OCI-LY7 (cell line): ENCODE results near the gene GPD1L.

Experiments
- CTCF ChIP-seq: fragments of 200-600 bp; sonication (generic); conservative IDR thresholded peaks from 2 replicates; pipeline ENCODE4 v1.5.1; 2014; ENCODE audit warnings: mild to moderate bottlenecking, antibody characterized with exemption, low read length, moderate library complexity, mixed read lengths
- EZH2phosphoT487 ChIP-seq: fragments of 200-600 bp; sonication (generic); IDR thresholded peaks from 2 replicates; pipeline ENCODE4 v1.6.1; 2018; ENCODE audit warnings: low read depth, borderline replicate concordance, mild to moderate bottlenecking, mixed run types, antibody characterized with exemption, low read length, moderate library complexity, mixed read lengths

- TF ChIP-seq CTCF (no peak), EZH2phosphoT487 (no peak)
Measured at GRCh38 chr3:32113566-32113965, 7.1 kb downstream of the GPD1L start.
